HEK293 (cell line): Measurements from ENCODE around the gene CEP295NL.

Experiments used
- CTCF ChIA-PET: fragments of 350-600 bp; formaldehyde crosslinking; extraction: SDS; loops from one replicate; lab custom pipeline; 2021; ENCODE audit warnings: antibody characterized with exemption; lab: Yijun Ruan, JAX
- POLR2A ChIA-PET: fragments of 300-600 bp; formaldehyde crosslinking; extraction: SDS; loops from one replicate; lab custom pipeline; 2020; ENCODE audit warnings: antibody characterized with exemption, inconsistent platforms; lab: Yijun Ruan, JAX
- H3K27ac ChIP-seq: fragments of 200-500 bp; sonication (Bioruptor generic); 2 replicates; pipeline ENCODE4 v1.5.1; 2014; ENCODE audit warnings: low read depth, low read length, control low read depth, inconsistent platforms; ENCODE audit errors: extremely low read depth
- H3K36me3 ChIP-seq, 2 experiments: fragments of 200-500 bp in 1 of 2; sonication (Bioruptor generic) in 1 of 2; 1 replicate in 1 of 2; 2 replicates in 1 of 2; pipeline ENCODE4 v1.5.1; 2014 to 2017; ENCODE audit warnings: inconsistent platforms in 2 of 2, low read length in 2 of 2; ENCODE audit not compliant: control insufficient read depth in 2 of 2, insufficient read depth in 1 of 2
- H3K4me1 ChIP-seq: fragments of 200-500 bp; sonication (Bioruptor generic); 2 replicates; pipeline ENCODE4 v1.5.1; 2014; ENCODE audit warnings: mild to moderate bottlenecking, low read length, inconsistent platforms; ENCODE audit not compliant: control insufficient read depth, insufficient read depth
- H3K4me3 ChIP-seq: 2 replicates; pipeline ENCODE4 v1.5.1; 2011; ENCODE audit warnings: low read depth, mild to moderate bottlenecking, control low read depth, low read length, moderate library complexity
- H3K9me3 ChIP-seq: fragments of 200-500 bp; sonication (Bioruptor generic); 2 replicates; pipeline ENCODE4 v1.5.1; 2014; ENCODE audit warnings: low read depth, low read length, inconsistent platforms; ENCODE audit not compliant: control insufficient read depth, insufficient read depth
- GFI1B ChIP-seq: fragments of 450-650 bp; formaldehyde crosslinking; IDR thresholded peaks from 2 replicates; pipeline ENCODE4 v1.5.1; 2016; ENCODE audit warnings: missing biosample characterization, missing genetic modification characterization
- SCRT1 ChIP-seq: fragments of 450-650 bp; formaldehyde crosslinking; IDR thresholded peaks from 2 replicates; pipeline ENCODE4 v1.5.1; 2016; ENCODE audit warnings: missing biosample characterization, missing genetic modification characterization, borderline replicate concordance
- SETDB1 ChIP-seq: IDR thresholded peaks from one replicate; pipeline ENCODE4 v1.6.1; 2017; ENCODE audit warnings: mild to moderate bottlenecking, low read length, moderate library complexity, mixed read lengths; ENCODE audit not compliant: insufficient read length
- SP7 ChIP-seq: fragments of 450-650 bp; formaldehyde crosslinking; IDR thresholded peaks from 2 replicates; pipeline ENCODE4 v1.5.1; 2016; ENCODE audit warnings: missing biosample characterization, missing genetic modification characterization
- ZFP37 ChIP-seq: fragments of 450-650 bp; formaldehyde crosslinking; IDR thresholded peaks from 2 replicates; pipeline ENCODE4 v1.5.1; 2016; ENCODE audit warnings: missing biosample characterization, missing genetic modification characterization
- ZNF26 ChIP-seq: fragments of 450-650 bp; formaldehyde crosslinking; IDR thresholded peaks from 2 replicates; pipeline ENCODE4 v1.5.1; 2016; ENCODE audit warnings: missing biosample characterization, missing genetic modification characterization
- ZNF280C ChIP-seq: fragments of 450-650 bp; formaldehyde crosslinking; IDR thresholded peaks from 2 replicates; pipeline ENCODE4 v1.5.1; 2016; ENCODE audit warnings: missing biosample characterization, missing genetic modification characterization
- ZNF518A ChIP-seq: fragments of 450-650 bp; formaldehyde crosslinking; conservative IDR thresholded peaks from 2 replicates; pipeline ENCODE4 v1.5.1; 2016; ENCODE audit warnings: low read depth, missing biosample characterization, missing genetic modification characterization
- ZNF548 ChIP-seq: fragments of 450-650 bp; formaldehyde crosslinking; IDR thresholded peaks from 2 replicates; pipeline ENCODE4 v1.5.1; 2016; ENCODE audit warnings: missing biosample characterization, missing genetic modification characterization
- ZNF660 ChIP-seq: fragments of 450-650 bp; IDR thresholded peaks from 2 replicates; pipeline ENCODE4 v1.5.1; 2018; ENCODE audit warnings: missing biosample characterization, mild to moderate bottlenecking, missing genetic modification characterization
- ZNF664 ChIP-seq: fragments of 450-650 bp; formaldehyde crosslinking; IDR thresholded peaks from 2 replicates; pipeline ENCODE4 v1.5.1; 2016; ENCODE audit warnings: missing biosample characterization, missing genetic modification characterization
- ZNF704 ChIP-seq: fragments of 450-650 bp; formaldehyde crosslinking; IDR thresholded peaks from 2 replicates; pipeline ENCODE4 v1.5.1; 2016; ENCODE audit warnings: missing biosample characterization, missing genetic modification characterization
- ZNF76 ChIP-seq: fragments of 450-650 bp; formaldehyde crosslinking; IDR thresholded peaks from 2 replicates; pipeline ENCODE4; 2016; ENCODE audit warnings: low read depth, missing biosample characterization, missing genetic modification characterization, borderline replicate concordance
- ZNF777 ChIP-seq: fragments of 450-650 bp; formaldehyde crosslinking; IDR thresholded peaks from 2 replicates; pipeline ENCODE4 v1.5.1; 2017; ENCODE audit warnings: missing biosample characterization, missing genetic modification characterization, borderline replicate concordance
- ZSCAN18 ChIP-seq: fragments of 450-650 bp; formaldehyde crosslinking; IDR thresholded peaks from 2 replicates; pipeline ENCODE4 v1.5.1; 2016; ENCODE audit warnings: missing biosample characterization, missing genetic modification characterization

The CEP295NL gene

GRCh38 chr17:78937561-78937960 lies 34.6 kb upstream of the CEP295NL start:
- CTCF ChIA-PET = interaction anchor here (0.7 to 1.9 kb wide), 3 partner anchors 34 to 492 kb away, joined by 3 to 5 read pairs (median 3); no protein-coding TSS in a partner anchor
- POLR2A ChIA-PET = no interaction called here
- no peak overlapping the region for H3K4me3 ChIP-seq
- H3K36me3 ChIP-seq = no peaks in the 10 kb centered on the region
- peaks cover 23% of the 10 kb centered on the region for H3K4me1 ChIP-seq
- H3K9me3 ChIP-seq = no peaks in the 10 kb centered on the region
- no peak overlapping the region for H3K27ac ChIP-seq
- TF ChIP-seq ZNF280C (tag by site-specific recombination) = no peak
- no peak for TF ChIP-seq SETDB1
- no peak for TF ChIP-seq ZNF704 (tag by site-specific recombination)
- no peak for TF ChIP-seq SP7 (tag by site-specific recombination)
- no peak for TF ChIP-seq ZNF664 (tag by site-specific recombination)
- no peak for TF ChIP-seq ZNF26 (tag by site-specific recombination)
- no peak for TF ChIP-seq ZNF548 (tag by site-specific recombination)
- TF ChIP-seq ZNF660 = no peak
- no peak for TF ChIP-seq GFI1B
- TF ChIP-seq ZNF777 (tag by site-specific recombination) = no peak
- no peak for TF ChIP-seq SCRT1
- TF ChIP-seq ZNF76 (tag by site-specific recombination) = no peak
- no peak for TF ChIP-seq ZFP37 (tag by site-specific recombination)
- TF ChIP-seq ZSCAN18 (tag by site-specific recombination) = no peak
- no peak for TF ChIP-seq ZNF518A (tag by site-specific recombination)
